GM12892 (cell line): ENCODE results near the gene PIM1.

ENCODE experiments used
- DNase-seq: peaks from one replicate; pipeline ENCODE4 v3.0.0; 2011; ENCODE audit not compliant: insufficient read length
- FAIRE-seq: peaks from 2 replicates; lab custom pipeline; 2011; peaks lifted over from hg19 to GRCh38; lab: Jason Lieb, UNC
- POLR2A ChIP-seq: IDR thresholded peaks from 2 replicates; pipeline ENCODE4 v1.6.1; 2011; ENCODE audit warnings: low read depth, low read length, control low read depth
- POLR2AphosphoS5 ChIP-seq: IDR thresholded peaks from 2 replicates; pipeline ENCODE4 v1.6.1; 2011; ENCODE audit warnings: low read depth, low read length, control low read depth
- TAF1 ChIP-seq: IDR thresholded peaks from 2 replicates; pipeline ENCODE4 v1.6.1; 2011; ENCODE audit warnings: low read depth, mild to moderate bottlenecking, control low read depth, low read length, borderline replicate concordance

The PIM1 gene

GRCh38 chr6:37131104-37131959 is 38.6 kb upstream of the PIM1 start:
- FAIRE-seq (no peak), DNase-seq (no peak)
- TF ChIP-seq POLR2A (no peak), POLR2AphosphoS5 (no peak), TAF1 (no peak)

- TF ChIP-seq POLR2AphosphoS5 (no peak), POLR2A (no peak), TAF1 (no peak)
- DNase-seq, result no peak
- no peak for FAIRE-seq
Measured at GRCh38 chr6:37131960-37132253, 38.0 kb upstream of the PIM1 start.

- no peak for FAIRE-seq
- no peak for TF ChIP-seq TAF1
- DNase-seq, result no peak
Measured at GRCh38 chr6:37134036-37134395, 35.9 kb upstream of the PIM1 start.

- FAIRE-seq (no peak), DNase-seq (no peak)
- TF ChIP-seq POLR2A (no peak), POLR2AphosphoS5 (no peak), TAF1 (no peak)
Measured at GRCh38 chr6:37134396-37135191, 35.4 kb upstream of the PIM1 start.

- DNase-seq (no peak), FAIRE-seq (no peak)
- TF ChIP-seq TAF1 (no peak), POLR2A (no peak), POLR2AphosphoS5 (no peak)
Measured at GRCh38 chr6:37135835-37136694, 33.9 kb upstream of the PIM1 start.

- TF ChIP-seq POLR2A (no peak), POLR2AphosphoS5 (no peak), TAF1 (no peak)
- DNase-seq (no peak), FAIRE-seq (no peak)
Measured at GRCh38 chr6:37136821-37137200, 33.1 kb upstream of the PIM1 start.

GRCh38 chr6:37137201-37138090 is 32.5 kb upstream of the PIM1 start:
- no peak for DNase-seq
- no peak for TF ChIP-seq POLR2AphosphoS5
- TF ChIP-seq TAF1, result no peak
- no peak for TF ChIP-seq POLR2A
- FAIRE-seq, result no peak

- no peak for TF ChIP-seq POLR2AphosphoS5
- TF ChIP-seq TAF1, result no peak
- TF ChIP-seq POLR2A, result no peak
- DNase-seq (no peak), FAIRE-seq (no peak)
Measured at GRCh38 chr6:37138856-37139229, 31.1 kb upstream of the PIM1 start.

GRCh38 chr6:37139230-37139962 is 30.6 kb upstream of the PIM1 start:
- no peak for FAIRE-seq
- TF ChIP-seq TAF1 (no peak), POLR2A (no peak), POLR2AphosphoS5 (no peak)
- no peak for DNase-seq

- FAIRE-seq (no peak), DNase-seq (no peak)
- no peak for TF ChIP-seq TAF1
- TF ChIP-seq POLR2AphosphoS5, result no peak
- no peak for TF ChIP-seq POLR2A
Measured at GRCh38 chr6:37140145-37140544, 29.8 kb upstream of the PIM1 start.
